Endothelial cell of umbilical vein (primary cell): ENCODE results near the gene FYB1. TPM values are rescaled to one million over a fixed set of nuclear protein-coding genes. Genes with fewer than 3 reads are reported as not detected.
A peak's percentile ranks its signal among the peaks of the same experiment; 100 is the strongest.

ENCODE experiments used
- BruUV-seq: library from RNA; stranded (reverse); fragments of 400-500 nt; replicated peaks from 2 replicates; lab custom pipeline; 2021; lab: Mats Ljungman, UMichigan
- CTCF ChIA-PET: fragments of 300-600, 350-600 bp; sonication (Branson Sonifier 250); formaldehyde crosslinking; loops from one replicate; lab custom pipeline; 2021; ENCODE audit warnings: antibody characterized with exemption, inconsistent platforms; lab: Charles Lee
- POLR2A ChIA-PET: fragments of 300-600, 350-600 bp; sonication (Branson Sonifier 250); formaldehyde crosslinking; loops from one replicate; lab custom pipeline; 2021; ENCODE audit warnings: antibody characterized with exemption, inconsistent platforms; lab: Charles Lee
- DNase-seq: peaks from one replicate; pipeline ENCODE4 v3.0.0-alpha.2; 2011; ENCODE audit warnings: low read depth, low spot score
- FAIRE-seq: peaks from 2 replicates; lab custom pipeline; 2011; peaks lifted over from hg19 to GRCh38; lab: Jason Lieb, UNC
- H2AFZ ChIP-seq: 2 replicates; pipeline ENCODE4 v1.6.0; 2012; ENCODE audit warnings: low read depth, low read length, control low read depth, inconsistent platforms
- H3K27ac ChIP-seq: 2 replicates; pipeline ENCODE4 v1.5.1; 2011; ENCODE audit warnings: low read depth, mild to moderate bottlenecking, control low read depth, low read length, moderate library complexity; ENCODE audit not compliant: insufficient read depth
- H3K27me3 ChIP-seq, 2 experiments: 2 replicates each; pipeline versions ENCODE4 v1.6.0 to v1.6.1; 2011; ENCODE audit warnings: low read length in 2 of 2, mixed read lengths in 1 of 2; ENCODE audit not compliant: control insufficient read depth in 2 of 2, insufficient read depth in 2 of 2
- H3K36me3 ChIP-seq, 2 experiments: 2 replicates in 1 of 2; 3 replicates in 1 of 2; pipeline ENCODE4 v1.5.1; 2011; ENCODE audit warnings: low read length in 2 of 2, mild to moderate bottlenecking in 1 of 2, moderate library complexity in 1 of 2; ENCODE audit not compliant: control insufficient read depth in 2 of 2, insufficient read depth in 2 of 2; ENCODE audit errors: extremely low read depth in 1 of 2
- H3K4me1 ChIP-seq: 3 replicates; pipeline ENCODE4 v1.5.1; 2011; ENCODE audit warnings: mild to moderate bottlenecking, low read length; ENCODE audit not compliant: control insufficient read depth, insufficient read depth; ENCODE audit errors: extremely low read depth
- H3K4me2 ChIP-seq: 2 replicates; pipeline ENCODE4 v1.6.1; 2011; ENCODE audit warnings: low read length, control low read depth, mixed read lengths; ENCODE audit not compliant: insufficient read depth
- H3K4me3 ChIP-seq, 3 experiments: fragments of 200-600 bp in 1 of 3; sonication (generic), shearing (Covaris generic) in 1 of 3; replicated peaks in 1 of 3; 2 replicates each; pipeline ENCODE4 v1.5.1; 2011 to 2016; ENCODE audit warnings: control low read depth in 3 of 3, low read length in 3 of 3, mild to moderate bottlenecking in 2 of 3, inconsistent platforms in 1 of 3, low read depth in 1 of 3, moderate library complexity in 1 of 3; ENCODE audit not compliant: insufficient read depth in 1 of 3
- H3K79me2 ChIP-seq: 2 replicates; pipeline ENCODE4 v1.6.0; 2012; ENCODE audit warnings: low read length, inconsistent platforms; ENCODE audit not compliant: control insufficient read depth, insufficient read depth
- H3K9ac ChIP-seq: replicated peaks from 2 replicates; pipeline ENCODE3; 2011; ENCODE audit warnings: low read length, control low read depth; ENCODE audit not compliant: insufficient read depth; ENCODE audit errors: extremely low read depth
- H3K9me1 ChIP-seq: replicated peaks from 3 replicates; pipeline ENCODE4 v1.6.0; 2011; ENCODE audit warnings: mild to moderate bottlenecking, low read length; ENCODE audit not compliant: control insufficient read depth, insufficient read depth; ENCODE audit errors: extremely low read depth
- H3K9me3 ChIP-seq: replicated peaks from 2 replicates; pipeline ENCODE4 v1.5.1; 2012; ENCODE audit warnings: low read length, inconsistent platforms; ENCODE audit not compliant: control insufficient read depth, insufficient read depth
- H4K20me1 ChIP-seq: replicated peaks from 2 replicates; pipeline ENCODE3; 2011; ENCODE audit warnings: mild to moderate bottlenecking, low read length; ENCODE audit not compliant: control insufficient read depth, insufficient read depth; ENCODE audit errors: extremely low read depth
- EZH2 ChIP-seq: IDR thresholded peaks from 2 replicates; pipeline ENCODE4 v1.6.1; 2012; ENCODE audit warnings: borderline replicate concordance, low read depth, mild to moderate bottlenecking, moderate library complexity, low read length, inconsistent platforms; ENCODE audit not compliant: severe bottlenecking
- FOS ChIP-seq: IDR thresholded peaks from 2 replicates; pipeline ENCODE4 v1.6.1; 2011; ENCODE audit warnings: mild to moderate bottlenecking, low read length, moderate library complexity, borderline replicate concordance; ENCODE audit not compliant: insufficient read depth
- GATA2 ChIP-seq: IDR thresholded peaks from 2 replicates; pipeline ENCODE4 v1.7.0; 2011; ENCODE audit warnings: low read depth, mild to moderate bottlenecking, moderate library complexity, mixed read lengths, low read length; ENCODE audit not compliant: insufficient read length, insufficient read depth
- JUN ChIP-seq: IDR thresholded peaks from 2 replicates; pipeline ENCODE4 v1.6.1; 2011; ENCODE audit warnings: borderline replicate concordance, low read depth; ENCODE audit not compliant: insufficient read length, insufficient read depth
- MAX ChIP-seq: IDR thresholded peaks from 2 replicates; pipeline ENCODE4 v1.6.1; 2011; ENCODE audit not compliant: insufficient read depth, insufficient read length
- POLR2A ChIP-seq: IDR thresholded peaks from 2 replicates; pipeline ENCODE4 v1.6.1; 2012; ENCODE audit warnings: low read depth, mild to moderate bottlenecking, control low read depth, low read length
- dilution Hi-C: fragments of 300-500 bp; cut with MboI; formaldehyde crosslinking; loops from one replicate; pipeline ENCODE4 v1.15.0; 2019; ENCODE audit warnings: low sequenced_read_pairs; ENCODE audit not compliant: extremely low pct_ligation_motif_present
- intact Hi-C: fragments of 100-400 bp; cut with micrococcal nuclease; formaldehyde crosslinking; loops from one replicate; pipeline ENCODE4 v1.10.0; 2022
- polyA plus RNA-seq, 4 experiments: library from polyadenylated mRNA; depleted of rRNA in 3 of 4; stranded (reverse) in 3 of 4; unstranded in 1 of 4; fragments of >200 nt; gene quantifications; 2 replicates each; pipeline versions ENCODE4 v1.2.1 to v1.2.3, GENCODE V29; 2011 to 2012; ENCODE audit warnings: missing spikeins in 1 of 4
- total RNA-seq: library from RNA; stranded (reverse); gene quantifications from 2 replicates; pipeline ENCODE4 v1.2.3, GENCODE V29; 2021

Gene FYB1
- total and polyA plus RNA-seq, 2 donors (not counting 3 experiments of a cell fraction or from before 2014, with no cell fraction given), result 0.44 TPM; not detected in 1

GRCh38 chr5:39140558-39141168, 78.7 kb downstream of the FYB1 start:
- DNase-seq, result no peak
- Histone ChIP-seq H3K9me3 (no peaks in the 10 kb centered on the region), H3K4me3 (no peak overlapping the region), H3K36me3 (no peaks in the 10 kb centered on the region), H3K79me2 (no peaks in the 10 kb centered on the region), H4K20me1 (no peaks in the 10 kb centered on the region), H3K27me3 (no peaks in the 10 kb centered on the region), H2AFZ (no peak overlapping the region), H3K9ac (no peak overlapping the region), H3K4me2 (no peak overlapping the region), H3K27ac (no peak overlapping the region), H3K4me1 (peaks cover 30% of the 10 kb centered on the region), H3K9me1 (no peaks in the 10 kb centered on the region)
- BruUV-seq, result no TSS peak
- TF ChIP-seq FOS (peak; percentile 44), POLR2A (no peak)
- ChIA-PET POLR2A (no interaction called here), CTCF (no interaction called here)
- dilution Hi-C loops, result no loop called here
- intact Hi-C loops, result no loop called here
- FAIRE-seq, result no peak

- dilution Hi-C loops, result no loop called here
- no peak overlapping the region for H2AFZ ChIP-seq
- H4K20me1 ChIP-seq, result no peaks in the 10 kb centered on the region
- H3K9me1 ChIP-seq, result no peaks in the 10 kb centered on the region
- peak overlapping the region; percentile 63 for H3K9ac ChIP-seq
- no peak overlapping the region for H3K4me3 ChIP-seq
- H3K36me3 ChIP-seq, result no peaks in the 10 kb centered on the region
- H3K79me2 ChIP-seq, result no peaks in the 10 kb centered on the region
- FAIRE-seq (peak; percentile 70), DNase-seq (peak; percentile 77)
- intact Hi-C loops, result loop anchor here (1.0 to 2.0 kb wide), 2 partner anchors 22 to 64 kb away; partner anchors contain the start of gene RICTOR
- peak overlapping the region; percentile 85 for H3K27ac ChIP-seq
- no peaks in the 10 kb centered on the region for H3K27me3 ChIP-seq
- POLR2A ChIA-PET, result no interaction called here
- TF ChIP-seq EZH2 (no peak), FOS (peak; percentile 90), MAX (no peak), GATA2 (peak; percentile 81), JUN (peak; percentile 83)
- peak overlapping the region; percentile 77 for H3K4me2 ChIP-seq
- peaks cover 30% of the 10 kb centered on the region for H3K4me1 ChIP-seq
- H3K9me3 ChIP-seq, result no peaks in the 10 kb centered on the region
- CTCF ChIA-PET, result no interaction called here
- BruUV-seq, result no TSS peak
These were observed 80.5 kb downstream of the FYB1 start for GRCh38 chr5:39138892-39139291.
